NCI-H82 (cell line): ENCODE results near the gene BACH2.
"Not testable (repeated sequence)": the region's sequence is repeated elsewhere in the genome, so short reads cannot be mapped to it uniquely, and the experiment has no call there.

ENCODE experiments used
- DNase-seq: peaks from one replicate; lab custom pipeline; 2025; lab: John Stamatoyannopoulos, UW

Gene BACH2

GRCh38 chr6:90301816-90302215 is 5.2 kb upstream of the BACH2 start:
- no peak for DNase-seq

- DNase-seq = no peak
Measured at GRCh38 chr6:90298459-90299053, 1.9 kb upstream of the BACH2 start.

- DNase-seq = no peak
Measured at GRCh38 chr6:90297867-90298381, 1.3 kb upstream of the BACH2 start.

GRCh38 chr6:90297115-90297866 is 648 bp upstream of the BACH2 start:
- DNase-seq = no peak

GRCh38 chr6:90295854-90296340 is 746 bp downstream of the BACH2 start:
- DNase-seq = peak; percentile 68

GRCh38 chr6:90294989-90295853 is 1.4 kb downstream of the BACH2 start:
- DNase-seq = peak; percentile 49

- no peak for DNase-seq
Measured at GRCh38 chr6:90294614-90294988, 2.0 kb downstream of the BACH2 start.

- no peak for DNase-seq
Measured at GRCh38 chr6:90294008-90294511, 2.6 kb downstream of the BACH2 start.

- peak; percentile 83 for DNase-seq
Measured at GRCh38 chr6:90293319-90293953, 3.2 kb downstream of the BACH2 start.

GRCh38 chr6:90291565-90291964 is 5.1 kb downstream of the BACH2 start:
- DNase-seq = no peak

GRCh38 chr6:90290811-90291420 is 5.7 kb downstream of the BACH2 start:
- no peak for DNase-seq

- no peak for DNase-seq
Measured at GRCh38 chr6:90289902-90290301, 6.7 kb downstream of the BACH2 start.

- DNase-seq = peak; percentile 32
Measured at GRCh38 chr6:90288404-90288803, 8.2 kb downstream of the BACH2 start.

GRCh38 chr6:90286884-90287488 is 9.7 kb downstream of the BACH2 start:
- DNase-seq = peak; percentile 73

- peak; percentile 9 for DNase-seq
Measured at GRCh38 chr6:90285611-90286381, 10.8 kb downstream of the BACH2 start.

GRCh38 chr6:90285042-90285481 is 11.6 kb downstream of the BACH2 start:
- DNase-seq = no peak

- no peak for DNase-seq
Measured at GRCh38 chr6:90284236-90285041, 12.2 kb downstream of the BACH2 start.

- not testable (repeated sequence) for DNase-seq
Measured at GRCh38 chr6:90282265-90282664, 14.4 kb downstream of the BACH2 start.

GRCh38 chr6:90278129-90278528 is 18.5 kb downstream of the BACH2 start:
- DNase-seq = no peak
